Measurements from ENCODE around the gene FUNDC1. TPM values are rescaled to one million over a fixed set of nuclear protein-coding genes. Genes with fewer than 3 reads are reported as not detected.

The FUNDC1 gene
- total RNA-seq, 1 donor from 2014 or later: 19.7 TPM

DNA sequence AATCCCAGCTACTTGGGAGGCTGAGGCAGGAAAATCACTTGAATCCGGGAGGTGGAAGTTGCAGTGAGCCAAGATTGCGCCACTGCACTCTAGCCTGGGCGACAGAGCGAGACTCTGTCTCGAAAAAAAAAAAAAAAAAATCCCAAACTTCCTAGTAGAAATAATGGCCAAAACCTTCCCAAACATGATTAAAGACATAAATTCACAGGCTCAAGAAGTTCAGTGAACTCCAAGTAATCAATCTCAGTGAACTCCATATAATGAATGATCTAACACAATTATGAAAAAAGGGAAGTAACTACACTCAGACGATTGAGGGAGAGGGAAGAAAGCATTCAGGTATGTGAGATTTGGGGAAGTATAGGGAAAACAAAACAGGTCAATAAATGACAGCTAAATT lies 6.5 kb downstream of the FUNDC1 start:
- Mint-ChIP-seq H3K4me1 (ENCODE audit: low read depth) (peaks cover 2% of the 10 kb centered on the region), H3K4me3 (ENCODE audit: low read depth) (no peak overlapping the region), H3K27me3 (no peaks in the 10 kb centered on the region), H3K9me3 (ENCODE audit: low read depth) (peaks cover 18% of the 10 kb centered on the region), H3K27ac (no peak overlapping the region), H3K36me3 (ENCODE audit: insufficient read depth) (peaks cover 22% of the 10 kb centered on the region)
- DNase-seq (ENCODE audit: low spot score, unreplicated experiment): no peak
- TF ChIP-seq, protein P1, sequence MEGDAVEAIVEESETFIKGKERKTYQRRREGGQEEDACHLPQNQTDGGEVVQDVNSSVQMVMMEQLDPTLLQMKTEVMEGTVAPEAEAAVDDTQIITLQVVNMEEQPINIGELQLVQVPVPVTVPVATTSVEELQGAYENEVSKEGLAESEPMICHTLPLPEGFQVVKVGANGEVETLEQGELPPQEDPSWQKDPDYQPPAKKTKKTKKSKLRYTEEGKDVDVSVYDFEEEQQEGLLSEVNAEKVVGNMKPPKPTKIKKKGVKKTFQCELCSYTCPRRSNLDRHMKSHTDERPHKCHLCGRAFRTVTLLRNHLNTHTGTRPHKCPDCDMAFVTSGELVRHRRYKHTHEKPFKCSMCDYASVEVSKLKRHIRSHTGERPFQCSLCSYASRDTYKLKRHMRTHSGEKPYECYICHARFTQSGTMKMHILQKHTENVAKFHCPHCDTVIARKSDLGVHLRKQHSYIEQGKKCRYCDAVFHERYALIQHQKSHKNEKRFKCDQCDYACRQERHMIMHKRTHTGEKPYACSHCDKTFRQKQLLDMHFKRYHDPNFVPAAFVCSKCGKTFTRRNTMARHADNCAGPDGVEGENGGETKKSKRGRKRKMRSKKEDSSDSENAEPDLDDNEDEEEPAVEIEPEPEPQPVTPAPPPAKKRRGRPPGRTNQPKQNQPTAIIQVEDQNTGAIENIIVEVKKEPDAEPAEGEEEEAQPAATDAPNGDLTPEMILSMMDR (IDR thresholded peaks at IDR 0.05; ENCODE audit: unreplicated experiment): no peak

- no peak overlapping the region for H3K27ac Mint-ChIP-seq
- peaks cover 7% of the 10 kb centered on the region for H3K36me3 Mint-ChIP-seq (ENCODE audit: insufficient read depth)
- H3K27me3 Mint-ChIP-seq: no peaks in the 10 kb centered on the region
- no peak for DNase-seq (ENCODE audit: low spot score, unreplicated experiment)
- TF ChIP-seq, protein P1 (IDR thresholded peaks at IDR 0.05; ENCODE audit: unreplicated experiment): no peak
- no peaks in the 10 kb centered on the region for H3K4me1 Mint-ChIP-seq (ENCODE audit: low read depth)
- peaks cover 8% of the 10 kb centered on the region for H3K9me3 Mint-ChIP-seq (ENCODE audit: low read depth)
- no peak overlapping the region for H3K4me3 Mint-ChIP-seq (ENCODE audit: low read depth)
Observed at GRCh38 chrX:44529310-44529709, 13.3 kb downstream of the FUNDC1 start.

DNA sequence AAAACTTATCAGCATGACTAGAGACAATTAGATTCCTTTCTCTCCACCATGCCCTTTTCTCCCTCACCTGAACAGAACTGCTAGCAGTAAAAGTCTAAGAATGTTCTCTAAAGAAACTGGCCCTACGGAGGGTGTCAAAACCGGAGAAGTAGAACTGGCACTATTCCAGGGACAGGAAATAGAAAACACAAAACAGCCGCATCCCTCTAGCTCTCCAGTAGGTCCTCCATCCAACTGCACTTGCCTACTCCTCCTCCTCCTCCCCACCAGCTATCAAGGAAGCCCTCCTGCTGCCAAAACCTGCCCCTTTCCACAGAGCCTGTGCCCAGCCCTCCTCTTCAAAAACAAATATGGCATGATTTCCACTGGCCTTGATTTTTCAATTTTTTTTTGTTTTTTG lies 28.4 kb downstream of the FUNDC1 start:
- DNase-seq (ENCODE audit: low spot score, unreplicated experiment): no peak

DNA sequence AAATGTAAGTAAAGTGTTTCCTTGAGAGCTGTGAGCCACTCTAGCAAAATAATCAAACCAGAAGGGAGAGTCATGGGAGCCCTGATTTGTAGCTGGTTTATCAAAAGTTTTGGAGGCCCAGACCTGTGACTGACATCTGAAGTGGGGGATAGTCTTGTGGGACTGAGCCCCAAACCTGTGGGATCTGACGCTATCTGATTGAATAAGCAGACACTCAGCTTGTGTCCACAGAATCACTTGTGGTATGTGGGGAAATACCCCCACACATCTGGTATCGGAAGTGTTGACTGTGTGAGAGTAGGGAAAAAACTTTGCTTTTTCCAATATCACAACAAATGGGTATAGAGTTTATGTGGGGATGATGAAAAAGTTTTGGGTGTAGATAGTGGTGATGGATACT lies 35.4 kb downstream of the FUNDC1 start:
- H3K4me3 Mint-ChIP-seq (ENCODE audit: low read depth): no peak overlapping the region
- no peak overlapping the region for H3K27ac Mint-ChIP-seq
- H3K4me1 Mint-ChIP-seq (ENCODE audit: low read depth): no peaks in the 10 kb centered on the region

More for the DNA sequence above, 28.4 kb downstream of the FUNDC1 start:
- no peak overlapping the region for H3K4me3 Mint-ChIP-seq (ENCODE audit: low read depth)
- H3K27me3 Mint-ChIP-seq: no peaks in the 10 kb centered on the region
- peaks cover 6% of the 10 kb centered on the region for H3K36me3 Mint-ChIP-seq (ENCODE audit: insufficient read depth)
- TF ChIP-seq, protein P1 (IDR thresholded peaks at IDR 0.05; ENCODE audit: unreplicated experiment): no peak
- no peaks in the 10 kb centered on the region for H3K4me1 Mint-ChIP-seq (ENCODE audit: low read depth)
- no peak overlapping the region for H3K27ac Mint-ChIP-seq
- peaks cover 8% of the 10 kb centered on the region for H3K9me3 Mint-ChIP-seq (ENCODE audit: low read depth)

DNA sequence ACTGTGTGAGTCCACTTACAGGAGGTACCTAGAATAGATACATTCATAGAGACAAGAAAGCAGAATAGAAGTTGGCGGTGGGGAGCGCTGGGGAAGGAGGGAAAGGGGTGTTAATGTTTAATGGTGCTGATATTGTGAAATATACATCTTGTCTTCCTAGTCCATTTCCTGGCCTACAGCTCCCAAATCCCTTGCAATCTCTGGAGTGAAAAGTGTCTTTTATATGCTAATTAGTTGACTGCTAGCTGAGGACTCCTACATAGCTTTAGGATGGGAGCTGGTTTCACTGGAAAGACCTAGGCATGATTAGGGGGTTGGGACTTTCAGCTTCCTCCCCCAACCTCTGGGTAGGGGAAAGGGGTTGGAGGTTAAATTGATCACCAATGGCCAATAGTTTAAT lies 36.0 kb downstream of the FUNDC1 start:
- Mint-ChIP-seq H3K9me3 (ENCODE audit: low read depth) (peaks cover 6% of the 10 kb centered on the region), H3K4me1 (ENCODE audit: low read depth) (no peaks in the 10 kb centered on the region), H3K27me3 (no peaks in the 10 kb centered on the region), H3K36me3 (ENCODE audit: insufficient read depth) (no peaks in the 10 kb centered on the region), H3K27ac (no peak overlapping the region), H3K4me3 (ENCODE audit: low read depth) (no peak overlapping the region)
- DNase-seq (ENCODE audit: low spot score, unreplicated experiment): no peak
- TF ChIP-seq, protein P1 (IDR thresholded peaks at IDR 0.05; ENCODE audit: unreplicated experiment): no peak

More for the DNA sequence above, 35.4 kb downstream of the FUNDC1 start:
- DNase-seq (ENCODE audit: low spot score, unreplicated experiment): no peak
- peaks cover 3% of the 10 kb centered on the region for H3K9me3 Mint-ChIP-seq (ENCODE audit: low read depth)
- H3K27me3 Mint-ChIP-seq: no peaks in the 10 kb centered on the region
- H3K36me3 Mint-ChIP-seq (ENCODE audit: insufficient read depth): no peaks in the 10 kb centered on the region
- TF ChIP-seq, protein P1 (IDR thresholded peaks at IDR 0.05; ENCODE audit: unreplicated experiment): no peak
